DOHH2 (cell line): ENCODE data around the gene PPP1R1B.

Experiments used
- EZH2phosphoT487 ChIP-seq: fragments of 200-600 bp; sonication (generic); IDR thresholded peaks from 2 replicates; pipeline ENCODE4 v1.6.1; 2017; ENCODE audit warnings: borderline replicate concordance, mild to moderate bottlenecking, antibody characterized with exemption, low read length, moderate library complexity, mixed read lengths
- TF ChIP-seq, protein P1 (sequence below): fragments of 200-600 bp; sonication (generic); IDR thresholded peaks from one replicate; pipeline ENCODE4 v1.5.1; 2014; ENCODE audit warnings: antibody characterized with exemption, mild to moderate bottlenecking, low read depth, low read length; ENCODE audit not compliant: poor library complexity, severe bottlenecking

DNA sequence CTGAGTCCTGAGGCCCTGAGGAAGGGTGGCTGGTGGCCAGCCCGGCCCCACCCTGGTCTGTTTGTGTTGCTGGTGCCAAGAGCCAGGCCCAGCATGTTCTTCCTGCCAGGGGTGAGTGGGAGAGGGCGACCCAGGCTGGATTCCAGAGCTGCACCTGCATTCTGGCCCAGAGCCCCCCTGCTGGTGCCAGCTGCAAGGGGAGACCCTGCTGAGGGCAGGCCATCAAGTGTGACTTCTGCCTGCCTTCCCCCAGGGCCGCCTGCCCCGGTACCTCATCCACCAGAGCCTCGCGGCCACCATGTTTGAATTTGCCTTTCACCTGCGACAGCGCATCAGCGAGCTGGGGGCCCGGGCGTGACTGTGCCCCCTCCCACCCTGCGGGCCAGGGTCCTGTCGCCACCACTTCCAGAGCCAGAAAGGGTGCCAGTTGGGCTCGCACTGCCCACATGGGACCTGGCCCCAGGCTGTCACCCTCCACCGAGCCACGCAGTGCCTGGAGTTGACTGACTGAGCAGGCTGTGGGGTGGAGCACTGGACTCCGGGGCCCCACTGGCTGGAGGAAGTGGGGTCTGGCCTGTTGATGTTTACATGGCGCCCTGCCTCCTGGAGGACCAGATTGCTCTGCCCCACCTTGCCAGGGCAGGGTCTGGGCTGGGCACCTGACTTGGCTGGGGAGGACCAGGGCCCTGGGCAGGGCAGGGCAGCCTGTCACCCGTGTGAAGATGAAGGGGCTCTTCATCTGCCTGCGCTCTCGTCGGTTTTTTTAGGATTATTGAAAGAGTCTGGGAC is 36.0 kb downstream of the PPP1R1B start:
- TF ChIP-seq, protein P1, sequence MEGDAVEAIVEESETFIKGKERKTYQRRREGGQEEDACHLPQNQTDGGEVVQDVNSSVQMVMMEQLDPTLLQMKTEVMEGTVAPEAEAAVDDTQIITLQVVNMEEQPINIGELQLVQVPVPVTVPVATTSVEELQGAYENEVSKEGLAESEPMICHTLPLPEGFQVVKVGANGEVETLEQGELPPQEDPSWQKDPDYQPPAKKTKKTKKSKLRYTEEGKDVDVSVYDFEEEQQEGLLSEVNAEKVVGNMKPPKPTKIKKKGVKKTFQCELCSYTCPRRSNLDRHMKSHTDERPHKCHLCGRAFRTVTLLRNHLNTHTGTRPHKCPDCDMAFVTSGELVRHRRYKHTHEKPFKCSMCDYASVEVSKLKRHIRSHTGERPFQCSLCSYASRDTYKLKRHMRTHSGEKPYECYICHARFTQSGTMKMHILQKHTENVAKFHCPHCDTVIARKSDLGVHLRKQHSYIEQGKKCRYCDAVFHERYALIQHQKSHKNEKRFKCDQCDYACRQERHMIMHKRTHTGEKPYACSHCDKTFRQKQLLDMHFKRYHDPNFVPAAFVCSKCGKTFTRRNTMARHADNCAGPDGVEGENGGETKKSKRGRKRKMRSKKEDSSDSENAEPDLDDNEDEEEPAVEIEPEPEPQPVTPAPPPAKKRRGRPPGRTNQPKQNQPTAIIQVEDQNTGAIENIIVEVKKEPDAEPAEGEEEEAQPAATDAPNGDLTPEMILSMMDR: no peak
- no peak for TF ChIP-seq EZH2phosphoT487
